GM12801 (cell line): ENCODE data around the gene PRKN.

Experiments
- TF ChIP-seq, protein P1 (sequence below): IDR thresholded peaks from one replicate; pipeline ENCODE4 v1.5.1; 2011; ENCODE audit warnings: control low read depth; ENCODE audit not compliant: insufficient read length; ENCODE audit errors: extremely low read depth

PRKN gene

DNA sequence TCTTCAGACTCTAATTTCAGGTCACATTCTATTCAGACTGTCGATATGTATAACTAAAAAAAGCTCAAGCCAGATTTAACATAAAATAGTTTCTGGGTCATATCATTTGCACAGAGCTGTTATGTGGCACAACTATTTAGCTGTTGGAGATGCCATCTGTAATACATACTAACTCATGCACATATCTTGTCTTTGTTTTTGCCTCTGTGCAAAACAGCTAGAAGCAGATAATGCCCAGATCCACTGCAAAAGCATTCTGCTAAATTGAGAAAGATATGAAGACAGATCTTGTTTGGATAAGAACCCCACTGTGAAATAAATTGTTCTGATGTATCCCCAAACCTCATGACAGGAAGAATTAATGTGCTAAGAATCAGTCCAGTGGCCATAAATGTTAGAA is 930.9 kb downstream of the PRKN start:
- TF ChIP-seq, protein P1, sequence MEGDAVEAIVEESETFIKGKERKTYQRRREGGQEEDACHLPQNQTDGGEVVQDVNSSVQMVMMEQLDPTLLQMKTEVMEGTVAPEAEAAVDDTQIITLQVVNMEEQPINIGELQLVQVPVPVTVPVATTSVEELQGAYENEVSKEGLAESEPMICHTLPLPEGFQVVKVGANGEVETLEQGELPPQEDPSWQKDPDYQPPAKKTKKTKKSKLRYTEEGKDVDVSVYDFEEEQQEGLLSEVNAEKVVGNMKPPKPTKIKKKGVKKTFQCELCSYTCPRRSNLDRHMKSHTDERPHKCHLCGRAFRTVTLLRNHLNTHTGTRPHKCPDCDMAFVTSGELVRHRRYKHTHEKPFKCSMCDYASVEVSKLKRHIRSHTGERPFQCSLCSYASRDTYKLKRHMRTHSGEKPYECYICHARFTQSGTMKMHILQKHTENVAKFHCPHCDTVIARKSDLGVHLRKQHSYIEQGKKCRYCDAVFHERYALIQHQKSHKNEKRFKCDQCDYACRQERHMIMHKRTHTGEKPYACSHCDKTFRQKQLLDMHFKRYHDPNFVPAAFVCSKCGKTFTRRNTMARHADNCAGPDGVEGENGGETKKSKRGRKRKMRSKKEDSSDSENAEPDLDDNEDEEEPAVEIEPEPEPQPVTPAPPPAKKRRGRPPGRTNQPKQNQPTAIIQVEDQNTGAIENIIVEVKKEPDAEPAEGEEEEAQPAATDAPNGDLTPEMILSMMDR: no peak

DNA sequence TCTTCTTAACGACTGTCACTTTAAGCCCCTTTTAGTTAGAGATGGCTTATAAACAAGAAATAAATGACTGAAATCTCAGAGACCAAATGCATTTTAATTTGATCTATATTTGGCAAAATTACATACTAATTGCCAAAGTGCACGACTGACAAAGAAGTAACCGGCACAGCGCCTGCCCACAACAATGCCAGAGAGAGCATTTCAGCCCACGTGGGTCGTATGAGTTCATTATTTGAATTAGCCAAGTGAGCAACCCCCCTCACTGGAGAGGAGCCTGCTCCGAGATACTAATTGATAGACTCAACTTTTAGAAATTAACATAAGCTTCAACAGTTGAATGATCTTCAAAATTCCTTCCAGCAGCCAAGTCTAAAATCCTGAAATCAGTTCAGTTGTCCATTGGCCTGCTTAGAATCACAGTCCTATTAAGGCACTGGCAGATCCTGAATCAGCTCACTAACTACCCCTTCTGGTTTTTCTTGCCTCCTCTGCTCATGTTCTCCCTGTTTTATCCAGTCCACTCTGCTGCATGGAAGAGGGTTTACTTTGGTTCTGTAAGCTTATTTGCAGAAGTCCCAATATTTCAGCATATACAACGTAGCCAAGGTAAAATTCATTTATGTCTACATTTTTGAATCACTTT is 934.6 kb downstream of the PRKN start:
- TF ChIP-seq, protein P1: no peak

DNA sequence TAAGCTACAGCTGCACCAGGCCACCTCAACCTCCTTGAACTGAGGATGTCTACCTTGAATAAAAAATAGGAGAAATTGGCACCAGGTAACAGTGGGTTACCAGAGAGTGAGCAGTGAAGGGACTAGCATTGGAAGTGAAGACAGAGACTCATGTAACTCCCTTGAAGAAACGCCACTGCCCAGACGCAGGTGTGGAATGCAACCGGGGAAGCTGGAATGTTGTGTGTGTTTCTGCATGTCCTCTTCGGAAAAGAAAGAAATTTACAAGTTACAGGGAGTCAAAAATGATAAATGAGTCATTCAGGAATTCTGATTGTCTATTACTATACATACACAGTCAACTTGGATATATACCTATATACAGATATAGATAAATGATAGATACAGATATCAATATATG is 939.0 kb downstream of the PRKN start:
- TF ChIP-seq, protein P1: no peak

DNA sequence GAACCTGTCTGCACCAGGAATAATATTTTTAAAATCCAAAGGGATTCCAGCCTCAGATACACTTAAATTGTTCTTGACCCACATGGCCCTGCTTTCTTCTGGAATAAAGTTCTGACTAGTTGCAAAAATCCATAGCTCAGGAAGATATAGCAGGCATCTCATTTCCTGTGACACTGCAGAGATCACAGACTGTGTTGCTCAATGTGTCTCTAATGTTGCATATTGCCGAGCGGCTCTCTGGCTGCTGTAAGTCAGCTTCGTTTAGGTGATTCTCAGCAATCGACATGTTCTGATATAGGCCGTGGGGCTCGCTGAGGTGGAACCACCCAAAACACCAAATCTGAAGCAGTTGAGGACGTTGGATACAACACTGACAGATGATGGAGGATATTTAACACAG is 955.4 kb downstream of the PRKN start:
- TF ChIP-seq, protein P1: no peak

DNA sequence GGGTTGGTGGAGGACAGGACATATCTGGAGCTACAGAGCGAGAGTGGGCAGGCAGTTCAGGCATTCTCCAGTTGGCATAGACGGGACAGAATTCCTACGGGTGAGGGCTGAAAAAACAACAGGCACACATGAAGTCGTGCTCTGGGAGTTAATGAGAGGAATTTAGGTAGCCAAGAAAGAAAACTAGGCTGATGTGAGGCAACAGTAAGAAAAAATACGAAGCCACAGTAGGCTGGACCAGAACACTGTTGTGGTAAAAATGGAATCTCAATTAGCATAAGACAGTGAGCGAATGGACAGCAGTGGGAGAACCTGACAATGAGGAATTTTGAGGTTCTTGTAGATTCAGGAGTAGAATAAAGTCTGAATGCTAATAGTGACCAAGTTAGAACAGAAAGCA is 965.6 kb downstream of the PRKN start:
- TF ChIP-seq, protein P1: no peak

DNA sequence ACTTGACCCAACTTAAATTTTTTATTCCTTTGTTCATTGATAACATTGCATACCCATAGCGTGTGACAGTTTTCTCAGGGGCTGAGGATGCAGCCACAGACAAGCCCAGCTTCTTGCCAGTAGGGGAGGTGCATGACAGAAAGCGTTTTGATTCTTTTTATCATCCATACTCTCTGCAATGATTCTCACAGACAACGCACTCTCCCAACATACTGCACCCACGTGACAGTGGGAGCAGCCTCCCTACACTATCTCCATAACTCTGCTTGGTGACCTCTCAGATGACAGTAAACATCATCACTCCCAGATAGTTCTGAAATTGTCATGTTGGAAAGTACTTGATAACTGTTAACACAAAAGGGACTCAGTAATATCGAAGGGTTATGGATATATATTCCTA is 972.5 kb downstream of the PRKN start:
- TF ChIP-seq, protein P1: no peak

GRCh38 chr6:161750686-161751085 is 976.9 kb downstream of the PRKN start:
- TF ChIP-seq, protein P1: no peak

DNA sequence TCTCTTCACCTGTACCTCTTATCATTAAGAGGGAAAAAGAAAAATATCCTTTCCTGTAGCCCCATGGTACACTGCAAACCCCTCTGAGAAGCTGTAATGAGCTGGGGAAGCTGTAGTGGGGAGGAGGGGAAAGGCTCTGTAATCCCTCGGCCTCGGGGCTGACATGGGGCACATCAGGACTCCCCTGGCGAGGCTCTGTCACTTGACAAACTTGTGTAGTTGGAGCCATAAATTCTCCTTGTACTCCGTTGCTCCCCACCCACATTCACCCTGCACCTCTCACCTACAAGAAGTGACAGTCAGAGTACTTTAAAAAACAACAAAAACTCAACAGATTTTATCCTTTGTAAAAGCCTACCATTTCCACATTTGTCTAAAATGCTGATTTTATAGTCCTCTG is 978.0 kb downstream of the PRKN start:
- TF ChIP-seq, protein P1: no peak
